Mesendoderm (in vitro differentiated cells): ENCODE data around the gene SIMC1.
"Not testable (repeated sequence)": the region's sequence is repeated elsewhere in the genome, so short reads cannot be mapped to it uniquely, and the experiment has no call there.

Experiments
- DNase-seq: peaks from one replicate; pipeline ENCODE4 v3.0.0; 2013
- H2AK5ac ChIP-seq: 2 replicates; pipeline ENCODE4 v1.6.1; 2013; ENCODE audit warnings: low read length, inconsistent platforms
- H2BK120ac ChIP-seq: 2 replicates; pipeline ENCODE4 v1.6.1; 2013; ENCODE audit warnings: low read depth, mild to moderate bottlenecking, low read length, moderate library complexity, mixed read lengths
- H2BK15ac ChIP-seq: replicated peaks from 2 replicates; pipeline ENCODE4 v1.6.1; 2013; ENCODE audit warnings: low read depth, mild to moderate bottlenecking, moderate library complexity
- H2BK5ac ChIP-seq: 2 replicates; pipeline ENCODE4 v1.6.1; 2013; ENCODE audit warnings: low read length, inconsistent platforms
- H3K18ac ChIP-seq: 2 replicates; pipeline ENCODE4 v1.6.1; 2013; ENCODE audit warnings: mild to moderate bottlenecking, low read length, mixed read lengths
- H3K23ac ChIP-seq: one replicate; pipeline ENCODE4 v1.6.1; 2013; ENCODE audit warnings: low read length
- H3K27ac ChIP-seq: 2 replicates; pipeline ENCODE4 v1.5.1; 2013; ENCODE audit warnings: low read depth, mild to moderate bottlenecking, inconsistent platforms, low read length, moderate library complexity
- H3K27me3 ChIP-seq: 2 replicates; pipeline ENCODE4 v1.6.1; 2013; ENCODE audit warnings: low read length, control low read depth, mild to moderate bottlenecking, inconsistent platforms; ENCODE audit not compliant: insufficient read depth, poor library complexity
- H3K36me3 ChIP-seq: 2 replicates; pipeline ENCODE4 v1.6.1; 2013; ENCODE audit warnings: low read length, inconsistent platforms; ENCODE audit not compliant: control insufficient read depth, insufficient read depth
- H3K4ac ChIP-seq: one replicate; pipeline ENCODE4 v1.6.1; 2013; ENCODE audit warnings: low read depth, mild to moderate bottlenecking, low read length, moderate library complexity
- H3K4me1 ChIP-seq: 2 replicates; pipeline ENCODE4 v1.6.1; 2013; ENCODE audit warnings: low read depth, low read length, inconsistent platforms; ENCODE audit not compliant: control insufficient read depth
- H3K4me2 ChIP-seq: 2 replicates; pipeline ENCODE4 v1.6.1; 2013; ENCODE audit warnings: low read length
- H3K4me3 ChIP-seq: 2 replicates; pipeline ENCODE4 v1.5.1; 2013; ENCODE audit warnings: mild to moderate bottlenecking, low read length
- H3K56ac ChIP-seq: one replicate; pipeline ENCODE4 v1.6.1; 2013; ENCODE audit warnings: low read length
- H3K79me1 ChIP-seq: 2 replicates; pipeline ENCODE4 v1.6.1; 2013; ENCODE audit warnings: low read length, inconsistent platforms
- H3K79me2 ChIP-seq: 2 replicates; pipeline ENCODE4 v1.6.1; 2013; ENCODE audit warnings: mild to moderate bottlenecking, low read length; ENCODE audit not compliant: control insufficient read depth, insufficient read depth
- H3K9ac ChIP-seq: 2 replicates; pipeline ENCODE4 v1.6.1; 2013; ENCODE audit warnings: low read length, inconsistent platforms
- H4K5ac ChIP-seq: one replicate; pipeline ENCODE4 v1.6.1; 2013; ENCODE audit warnings: low read length
- H4K8ac ChIP-seq: one replicate; pipeline ENCODE4 v1.6.1; 2013; ENCODE audit warnings: low read depth, mild to moderate bottlenecking, control low read depth, low read length, moderate library complexity
- WGBS: extraction: QIAGEN DNeasy Blood & Tissue Kit; methylation state at CpG from one replicate; pipeline ENCODE4 v1.1.7; 2013; ENCODE audit warnings: low lambda C conversion rate, missing lambda C conversion rate; ENCODE audit not compliant: insufficient coverage; ENCODE audit errors: extremely low coverage; 5-methylcytosine and 5-hydroxymethylcytosine counted together

Gene SIMC1

GRCh38 chr5:176290057-176290840, 52.0 kb downstream of the SIMC1 start:
- H3K9ac ChIP-seq, H3K27me3 ChIP-seq, H4K8ac ChIP-seq, DNase-seq, H3K36me3 ChIP-seq, H2BK15ac ChIP-seq, H3K79me1 ChIP-seq, H4K5ac ChIP-seq, H3K18ac ChIP-seq, H3K56ac ChIP-seq, H3K4ac ChIP-seq, H3K23ac ChIP-seq, H3K4me2 ChIP-seq, H3K79me2 ChIP-seq, H3K27ac ChIP-seq, H2AK5ac ChIP-seq, H3K4me1 ChIP-seq, H2BK120ac ChIP-seq, H2BK5ac ChIP-seq, H3K4me3 ChIP-seq: not testable (repeated sequence)
- WGBS: no CpG with 5 or more reads among the region's 14 CpGs

DNA sequence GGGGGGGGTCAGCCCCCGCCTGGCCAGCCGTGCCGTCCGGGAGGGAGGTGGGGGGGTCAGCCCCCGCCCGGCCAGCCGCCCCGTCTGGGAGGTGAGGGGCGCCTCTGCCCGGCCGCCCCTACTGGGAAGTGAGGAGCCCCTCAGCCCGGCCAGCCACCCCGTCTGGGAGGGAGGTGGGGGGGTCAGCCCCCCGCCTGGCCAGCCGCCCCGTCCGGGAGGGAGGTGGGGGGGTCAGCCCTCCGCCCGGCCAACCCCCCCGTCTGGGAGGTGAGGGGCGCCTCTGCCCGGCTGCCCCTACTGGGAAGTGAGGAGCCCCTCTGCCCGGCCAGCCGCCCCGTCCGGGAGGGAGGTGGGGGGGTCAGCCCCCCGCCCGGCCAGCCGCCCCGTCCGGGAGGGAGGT, 67.1 kb downstream of the SIMC1 start:
- H3K4me2 ChIP-seq, H2BK15ac ChIP-seq, H3K56ac ChIP-seq, H3K36me3 ChIP-seq, H4K8ac ChIP-seq, H2BK5ac ChIP-seq, DNase-seq, H3K27me3 ChIP-seq, H3K18ac ChIP-seq, H4K5ac ChIP-seq, H3K79me2 ChIP-seq, H2BK120ac ChIP-seq, H3K79me1 ChIP-seq, H3K27ac ChIP-seq, H3K9ac ChIP-seq, H3K4me1 ChIP-seq, H3K23ac ChIP-seq, H2AK5ac ChIP-seq, H3K4me3 ChIP-seq, H3K4ac ChIP-seq: not testable (repeated sequence)
- WGBS: no CpG with 5 or more reads among the region's 31 CpGs

DNA sequence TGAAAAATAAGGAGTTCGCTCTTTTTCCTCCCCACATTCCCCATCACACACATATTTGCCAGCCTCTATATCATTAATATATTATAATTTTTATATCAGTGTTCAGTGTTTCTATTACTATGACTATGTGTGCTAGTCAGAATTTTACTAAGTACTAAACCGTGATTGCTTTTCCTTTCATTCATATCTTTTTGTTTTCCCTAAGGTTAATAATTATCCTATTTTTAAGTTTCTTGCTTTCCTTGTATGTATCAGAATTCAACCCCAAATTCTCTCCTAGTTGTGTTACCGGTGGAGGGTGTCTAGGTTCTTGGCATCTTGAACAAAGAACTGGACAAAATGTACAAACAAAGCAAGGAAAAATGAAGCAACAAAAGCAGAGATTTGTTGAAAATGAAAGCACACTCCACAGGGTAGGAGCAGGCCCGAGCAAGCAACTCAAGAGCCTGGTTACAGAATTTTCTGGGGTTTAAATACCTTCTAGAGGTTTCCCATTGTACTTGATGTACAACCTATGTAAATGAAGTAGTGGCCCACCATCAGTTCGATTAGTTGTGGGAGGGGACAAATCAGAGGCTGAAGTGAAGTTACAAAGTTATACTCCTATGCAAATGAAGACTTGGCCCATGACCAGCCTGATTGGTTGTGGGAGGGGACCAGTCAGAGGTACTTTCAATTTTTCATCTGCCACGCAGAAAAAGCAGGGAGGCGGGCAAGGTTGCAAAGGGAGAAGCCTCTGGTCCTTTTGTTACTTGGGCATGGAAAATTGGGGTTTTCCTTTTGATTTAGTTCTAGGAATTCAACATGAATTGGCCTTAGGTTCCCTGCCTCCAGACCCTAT, 79.5 kb downstream of the SIMC1 start:
- no peaks in the 10 kb centered on the region for H3K36me3 ChIP-seq
- no peak overlapping the region for H4K5ac ChIP-seq

DNA sequence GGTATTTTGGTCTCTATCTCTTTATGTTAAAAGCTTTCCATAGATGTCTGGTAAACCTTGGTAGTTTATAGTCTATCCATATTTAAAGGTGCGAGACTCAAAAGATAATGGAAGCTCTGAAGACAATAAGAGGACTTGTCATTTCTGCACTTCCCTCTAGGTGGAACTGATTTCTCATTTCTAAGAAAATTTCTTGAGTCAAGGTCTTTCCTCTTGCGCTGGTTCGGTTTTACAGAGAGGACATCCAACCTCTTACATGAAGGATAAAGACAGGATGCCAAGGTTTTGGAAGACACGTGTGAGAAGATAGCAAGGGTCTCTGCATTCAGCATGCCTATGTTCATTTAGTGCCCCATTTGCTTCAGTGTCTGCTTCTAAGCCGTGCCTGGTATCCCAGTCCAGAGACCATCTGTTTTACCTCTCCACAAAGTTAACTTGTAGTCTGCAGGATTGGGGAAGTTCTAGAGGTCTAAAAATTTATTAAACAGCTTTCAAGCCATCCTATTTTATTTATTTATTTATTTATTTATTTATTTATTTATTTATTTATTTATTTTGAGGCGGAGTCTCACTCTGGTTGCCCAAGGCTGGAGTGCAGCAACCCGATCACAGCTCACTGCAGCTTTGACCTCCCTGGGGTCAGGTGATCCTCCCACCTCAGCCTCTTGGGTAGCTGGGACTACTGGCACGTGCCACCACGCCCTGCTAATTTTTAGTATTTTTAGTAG, 81.8 kb downstream of the SIMC1 start:
- no peak overlapping the region for H4K8ac ChIP-seq
- no peaks in the 10 kb centered on the region for H3K27me3 ChIP-seq
- no peak overlapping the region for H3K4me3 ChIP-seq
- no peak overlapping the region for H3K56ac ChIP-seq
- H3K23ac ChIP-seq: no peak overlapping the region
- H2BK120ac ChIP-seq: no peak overlapping the region
- no peak overlapping the region for H3K18ac ChIP-seq
- no peak overlapping the region for H3K4ac ChIP-seq
- no peaks in the 10 kb centered on the region for H3K79me1 ChIP-seq
- no peak overlapping the region for H4K5ac ChIP-seq
- no peaks in the 10 kb centered on the region for H3K4me1 ChIP-seq
- H3K36me3 ChIP-seq: no peaks in the 10 kb centered on the region
- no peak overlapping the region for H2BK15ac ChIP-seq
- H3K27ac ChIP-seq: no peak overlapping the region
- no peak overlapping the region for H3K4me2 ChIP-seq
- WGBS: no CpG with 5 or more reads among the region's 9 CpGs
- H3K9ac ChIP-seq: no peak overlapping the region
- no peak overlapping the region for H2AK5ac ChIP-seq
- H2BK5ac ChIP-seq: no peak overlapping the region
- DNase-seq: peak; percentile 23
- H3K79me2 ChIP-seq: no peaks in the 10 kb centered on the region

More for the DNA sequence above, 79.5 kb downstream of the SIMC1 start:
- Histone ChIP-seq H3K4me1 (no peaks in the 10 kb centered on the region), H3K9ac (no peak overlapping the region), H3K79me2 (no peaks in the 10 kb centered on the region), H3K18ac (no peak overlapping the region), H4K8ac (no peak overlapping the region), H3K23ac (no peak overlapping the region), H3K4ac (no peak overlapping the region), H3K27ac (no peak overlapping the region), H2AK5ac (no peak overlapping the region), H3K79me1 (no peaks in the 10 kb centered on the region), H2BK120ac (no peak overlapping the region), H2BK5ac (no peak overlapping the region), H3K56ac (no peak overlapping the region), H3K27me3 (no peaks in the 10 kb centered on the region), H3K4me3 (no peak overlapping the region), H2BK15ac (no peak overlapping the region), H3K4me2 (no peak overlapping the region)
- 100% methylated on average over 1 of the region's 7 CpGs for WGBS
- no peak for DNase-seq

DNA sequence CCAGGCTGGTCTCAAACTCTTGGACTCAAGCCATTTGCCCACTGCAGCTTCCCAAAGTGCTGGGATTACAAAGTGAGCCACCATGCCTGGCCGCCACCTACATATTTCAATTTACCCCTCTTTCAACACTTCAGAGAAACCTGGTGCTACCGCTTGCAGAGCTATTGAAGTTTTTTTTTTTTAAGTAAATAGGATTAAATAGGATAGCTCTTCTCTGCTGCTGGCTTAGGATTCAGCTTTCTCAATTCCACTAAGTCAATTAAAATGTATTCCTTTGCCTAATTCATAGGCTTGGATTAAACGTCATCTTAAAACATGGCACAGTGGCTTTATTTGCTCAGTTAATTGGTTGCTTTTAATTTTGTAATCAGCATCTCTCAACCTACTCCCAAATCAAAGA, 82.4 kb downstream of the SIMC1 start:
- Histone ChIP-seq H2BK5ac (no peak overlapping the region), H3K9ac (no peak overlapping the region), H3K79me2 (no peaks in the 10 kb centered on the region), H2BK120ac (no peak overlapping the region), H3K27ac (no peak overlapping the region), H3K4me2 (no peak overlapping the region), H3K36me3 (no peaks in the 10 kb centered on the region), H3K27me3 (no peaks in the 10 kb centered on the region), H2BK15ac (no peak overlapping the region), H3K4ac (no peak overlapping the region), H3K18ac (no peak overlapping the region), H2AK5ac (no peak overlapping the region), H3K23ac (no peak overlapping the region), H4K5ac (no peak overlapping the region), H4K8ac (no peak overlapping the region), H3K79me1 (no peaks in the 10 kb centered on the region), H3K56ac (no peak overlapping the region), H3K4me3 (no peak overlapping the region), H3K4me1 (no peaks in the 10 kb centered on the region)
- no peak for DNase-seq
- no CpG with 5 or more reads among the region's 3 CpGs for WGBS
